DMS53 (cell line): ENCODE results near the gene GUCY2F.

Experiments
- DNase-seq: peaks from one replicate; lab custom pipeline; 2025; lab: John Stamatoyannopoulos, UW

GUCY2F gene

DNA sequence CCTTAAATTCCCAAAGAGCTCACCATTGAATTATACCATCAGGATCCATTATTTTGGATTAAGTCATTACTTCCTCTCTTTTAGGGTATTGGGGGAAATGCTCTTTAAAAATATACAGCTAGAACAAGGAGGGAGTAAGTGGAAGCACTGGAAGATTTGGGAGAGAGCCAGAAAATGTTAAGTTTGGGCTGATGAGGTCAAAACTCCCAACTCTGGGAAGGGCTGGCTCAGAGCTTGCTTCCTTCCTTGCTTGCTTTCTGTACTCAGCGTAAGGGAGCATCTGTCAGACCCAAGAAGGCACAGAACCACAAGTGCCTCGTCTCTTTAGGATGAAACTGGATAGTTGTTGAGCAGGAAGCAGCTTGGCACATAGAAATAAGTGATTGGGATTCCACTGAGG is 138.2 kb downstream of the GUCY2F start:
- DNase-seq, result no peak

DNA sequence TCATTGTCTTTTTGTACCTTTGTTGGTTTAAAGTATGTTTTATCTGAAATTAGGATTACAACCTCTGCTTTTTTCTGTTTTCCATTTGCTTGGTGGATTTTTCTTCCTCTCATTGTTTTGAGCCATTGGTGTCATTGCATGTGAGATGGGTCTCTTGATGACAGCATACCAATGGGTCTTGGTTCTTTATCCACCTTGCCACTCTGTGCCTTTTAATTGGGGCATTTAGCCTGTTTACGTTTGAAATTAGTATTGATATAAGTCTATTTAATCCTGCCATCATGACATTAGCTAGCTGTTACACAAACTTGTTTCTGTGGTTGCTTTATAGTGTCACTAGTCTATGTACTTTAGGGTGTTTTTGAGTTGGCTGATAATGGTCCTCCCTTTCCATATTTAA is 145.7 kb downstream of the GUCY2F start:
- DNase-seq, result no peak

DNA sequence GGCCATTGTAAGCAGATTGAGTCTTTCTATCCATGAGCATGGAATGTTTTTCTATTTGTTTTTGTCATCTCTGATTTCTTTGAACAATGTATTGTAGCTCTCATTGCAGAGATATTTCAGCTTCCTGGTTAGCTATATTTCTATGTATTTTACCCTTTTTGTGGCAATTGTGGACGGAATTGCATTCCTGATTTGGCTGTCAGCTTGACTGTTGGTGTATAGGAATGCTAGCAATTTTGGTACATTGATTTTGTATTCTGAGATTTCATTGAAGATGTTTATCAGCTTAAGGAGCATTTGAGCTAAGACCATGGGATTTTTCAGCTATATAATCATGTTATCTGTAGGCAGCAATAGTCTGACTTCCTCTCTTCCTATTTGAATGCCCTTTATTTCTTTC is 154.6 kb downstream of the GUCY2F start:
- DNase-seq, result no peak
